Caco-2 (cell line): ENCODE measurements around the gene SLC22A13. TPM values are rescaled to one million over a fixed set of nuclear protein-coding genes. Genes with fewer than 3 reads are reported as not detected.

ENCODE experiments used
- BruUV-seq: library from RNA; stranded (reverse); fragments of 400-500 nt; replicated peaks from 2 replicates; lab custom pipeline; 2021; lab: Mats Ljungman, UMichigan
- CTCF ChIA-PET: fragments of 300-600 bp; sonication (Branson Sonifier 250); formaldehyde crosslinking; loops from one replicate; lab custom pipeline; 2022; ENCODE audit warnings: antibody characterized with exemption; lab: Charles Lee
- POLR2A ChIA-PET: fragments of 300-600 bp; sonication (Branson Sonifier 250); formaldehyde crosslinking; loops from one replicate; lab custom pipeline; 2022; ENCODE audit warnings: antibody characterized with exemption; lab: Charles Lee
- DNase-seq, 2 experiments: peaks; one replicate each; pipeline versions ENCODE4 v3.0.0 to v3.0.0-alpha.2; 2020 to 2022
- H3K27me3 ChIP-seq: replicated peaks from 2 replicates; pipeline ENCODE4 v1.6.0; 2011; ENCODE audit warnings: low read length; ENCODE audit not compliant: control insufficient read depth, insufficient read depth
- H3K36me3 ChIP-seq: 2 replicates; pipeline ENCODE4 v1.5.1; 2011; ENCODE audit warnings: low read length; ENCODE audit not compliant: control insufficient read depth, insufficient read depth
- H3K4me1 ChIP-seq: fragments of 250-450 bp; sonication (Bioruptor Pico); 2 replicates; pipeline ENCODE4 v1.5.1; 2020; ENCODE audit warnings: mild to moderate bottlenecking
- H3K4me3 ChIP-seq: 2 replicates; pipeline ENCODE4 v1.5.1; 2011; ENCODE audit warnings: low read depth, mild to moderate bottlenecking, control low read depth, low read length
- H3K9me3 ChIP-seq: fragments of 250-450 bp; sonication (Bioruptor Pico); 2 replicates; pipeline ENCODE4 v1.5.1; 2020; ENCODE audit warnings: mild to moderate bottlenecking, moderate library complexity
- H3K27ac Mint-ChIP-seq: one replicate; pipeline ENCODE4 v1.8.0; 2022; ENCODE audit warnings: mixed read lengths; ENCODE audit not compliant: unreplicated experiment
- H3K27me3 Mint-ChIP-seq: one replicate; pipeline ENCODE4 v1.8.0; 2022; ENCODE audit warnings: mixed read lengths; ENCODE audit not compliant: insufficient read depth, unreplicated experiment
- H3K36me3 Mint-ChIP-seq: one replicate; pipeline ENCODE4 v1.8.0; 2022; ENCODE audit warnings: mild to moderate bottlenecking, mixed read lengths; ENCODE audit not compliant: insufficient read depth, unreplicated experiment
- H3K4me1 Mint-ChIP-seq: one replicate; pipeline ENCODE4 v1.8.0; 2022; ENCODE audit warnings: low read depth, mixed read lengths; ENCODE audit not compliant: unreplicated experiment
- H3K4me3 Mint-ChIP-seq: one replicate; pipeline ENCODE4 v1.8.0; 2022; ENCODE audit warnings: mild to moderate bottlenecking, moderate library complexity, mixed read lengths; ENCODE audit not compliant: unreplicated experiment
- H3K9me3 Mint-ChIP-seq: one replicate; pipeline ENCODE4 v1.8.0; 2022; ENCODE audit warnings: mixed read lengths; ENCODE audit not compliant: unreplicated experiment
- intact Hi-C: fragments of 100-400 bp; cut with micrococcal nuclease; formaldehyde crosslinking; loops from one replicate; pipeline ENCODE4 v1.10.0; 2022; ENCODE audit not compliant: unreplicated experiment
- total RNA-seq: library from RNA; stranded (reverse); gene quantifications from 2 replicates; pipeline ENCODE4 v1.2.3, GENCODE V29; 2022
- TF ChIP-seq, protein P1 (sequence below), 2 experiments: fragments of 200-600 bp in 1 of 2; IDR thresholded peaks; 1 replicate in 1 of 2; 2 replicates in 1 of 2; pipeline versions ENCODE4 v1.5.1 to v1.8.0; 2011 to 2022; ENCODE audit warnings: antibody characterized with exemption in 1 of 2, control low read depth in 1 of 2, inconsistent platforms in 1 of 2, low read depth in 1 of 2, low read length in 1 of 2, mild to moderate bottlenecking in 1 of 2, moderate library complexity in 1 of 2; ENCODE audit not compliant: insufficient read depth in 1 of 2, severe bottlenecking in 1 of 2, unreplicated experiment in 1 of 2

The SLC22A13 gene
- total RNA-seq, 1 experiment from 2014 or later: 0.36 TPM

DNA sequence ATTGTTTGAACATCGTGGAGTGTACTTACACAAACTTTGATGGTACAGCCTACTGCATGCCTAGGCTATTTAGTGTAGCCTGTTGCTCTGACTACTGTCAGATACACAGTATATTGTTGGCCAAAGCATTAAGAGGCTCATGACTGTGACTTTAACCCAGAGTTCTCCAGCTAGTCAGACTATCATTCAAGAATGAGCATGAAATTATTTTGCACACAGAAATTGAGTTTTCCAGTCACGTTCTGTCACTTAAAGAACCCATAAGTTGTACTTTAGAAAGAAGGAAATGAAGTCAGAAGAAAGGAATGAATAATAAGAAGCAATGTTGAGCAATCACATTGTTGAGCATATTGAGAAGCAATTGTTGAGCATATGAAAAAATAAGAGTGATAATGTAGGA, 37.6 kb upstream of the SLC22A13 start:
- Mint-ChIP-seq H3K27ac (no peak overlapping the region), H3K27me3 (no peaks in the 10 kb centered on the region), H3K36me3 (peaks cover 48% of the 10 kb centered on the region), H3K4me3 (no peak overlapping the region), H3K4me1 (no peaks in the 10 kb centered on the region), H3K9me3 (no peaks in the 10 kb centered on the region)
- CTCF ChIA-PET: no interaction called here
- Histone ChIP-seq H3K27me3 (no peaks in the 10 kb centered on the region), H3K4me3 (no peak overlapping the region), H3K4me1 (peaks cover 4% of the 10 kb centered on the region; the same call in 1 of the 2 replicates), H3K9me3 (no peaks in the 10 kb centered on the region), H3K36me3 (peaks cover 3% of the 10 kb centered on the region; the same call in 1 of the 2 replicates)
- intact Hi-C loops: no loop called here
- TF ChIP-seq, protein P1, sequence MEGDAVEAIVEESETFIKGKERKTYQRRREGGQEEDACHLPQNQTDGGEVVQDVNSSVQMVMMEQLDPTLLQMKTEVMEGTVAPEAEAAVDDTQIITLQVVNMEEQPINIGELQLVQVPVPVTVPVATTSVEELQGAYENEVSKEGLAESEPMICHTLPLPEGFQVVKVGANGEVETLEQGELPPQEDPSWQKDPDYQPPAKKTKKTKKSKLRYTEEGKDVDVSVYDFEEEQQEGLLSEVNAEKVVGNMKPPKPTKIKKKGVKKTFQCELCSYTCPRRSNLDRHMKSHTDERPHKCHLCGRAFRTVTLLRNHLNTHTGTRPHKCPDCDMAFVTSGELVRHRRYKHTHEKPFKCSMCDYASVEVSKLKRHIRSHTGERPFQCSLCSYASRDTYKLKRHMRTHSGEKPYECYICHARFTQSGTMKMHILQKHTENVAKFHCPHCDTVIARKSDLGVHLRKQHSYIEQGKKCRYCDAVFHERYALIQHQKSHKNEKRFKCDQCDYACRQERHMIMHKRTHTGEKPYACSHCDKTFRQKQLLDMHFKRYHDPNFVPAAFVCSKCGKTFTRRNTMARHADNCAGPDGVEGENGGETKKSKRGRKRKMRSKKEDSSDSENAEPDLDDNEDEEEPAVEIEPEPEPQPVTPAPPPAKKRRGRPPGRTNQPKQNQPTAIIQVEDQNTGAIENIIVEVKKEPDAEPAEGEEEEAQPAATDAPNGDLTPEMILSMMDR (IDR thresholded peaks at IDR 0.05; ENCODE audit: insufficient read depth in 1 of 2, low read depth in 1 of 2, low read length in 1 of 2, severe bottlenecking in 1 of 2, unreplicated experiment in 1 of 2): no peak
- BruUV-seq: no TSS peak
- no peak for DNase-seq
- POLR2A ChIA-PET: no interaction called here

DNA sequence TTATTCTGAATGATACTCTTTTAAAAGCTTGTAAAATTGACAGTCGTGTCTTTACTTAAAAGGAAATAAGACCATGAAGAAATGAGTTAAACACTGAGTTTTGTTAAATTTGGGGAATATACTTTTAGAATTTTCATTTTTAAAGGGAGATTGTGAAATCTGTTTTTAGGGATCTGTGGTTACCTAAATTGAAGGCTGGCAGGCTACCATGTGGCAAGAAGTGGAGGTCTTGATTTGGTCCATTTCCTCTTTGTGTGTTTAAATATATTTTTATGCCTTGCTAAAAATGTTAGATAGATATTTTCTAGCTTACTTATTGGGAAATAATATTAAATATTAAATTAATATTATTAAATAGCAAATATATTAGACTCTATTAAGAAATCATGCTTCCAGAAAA, 36.6 kb upstream of the SLC22A13 start:
- TF ChIP-seq, protein P1 (IDR thresholded peaks at IDR 0.05; ENCODE audit: insufficient read depth in 1 of 2, low read depth in 1 of 2, low read length in 1 of 2, severe bottlenecking in 1 of 2, unreplicated experiment in 1 of 2): no peak
- Histone ChIP-seq H3K4me1 (peaks cover 5% of the 10 kb centered on the region; the same call in 1 of the 2 replicates), H3K4me3 (no peak overlapping the region), H3K27me3 (no peaks in the 10 kb centered on the region), H3K36me3 (peaks cover 3% of the 10 kb centered on the region; the same call in 1 of the 2 replicates), H3K9me3 (no peaks in the 10 kb centered on the region)
- ChIA-PET POLR2A (no interaction called here), CTCF (no interaction called here)
- Mint-ChIP-seq H3K4me3 (no peak overlapping the region), H3K36me3 (peaks cover 48% of the 10 kb centered on the region), H3K4me1 (no peaks in the 10 kb centered on the region), H3K27ac (no peak overlapping the region), H3K27me3 (no peaks in the 10 kb centered on the region), H3K9me3 (no peaks in the 10 kb centered on the region)
- intact Hi-C loops: no loop called here
- no peak for DNase-seq
- BruUV-seq: no TSS peak

DNA sequence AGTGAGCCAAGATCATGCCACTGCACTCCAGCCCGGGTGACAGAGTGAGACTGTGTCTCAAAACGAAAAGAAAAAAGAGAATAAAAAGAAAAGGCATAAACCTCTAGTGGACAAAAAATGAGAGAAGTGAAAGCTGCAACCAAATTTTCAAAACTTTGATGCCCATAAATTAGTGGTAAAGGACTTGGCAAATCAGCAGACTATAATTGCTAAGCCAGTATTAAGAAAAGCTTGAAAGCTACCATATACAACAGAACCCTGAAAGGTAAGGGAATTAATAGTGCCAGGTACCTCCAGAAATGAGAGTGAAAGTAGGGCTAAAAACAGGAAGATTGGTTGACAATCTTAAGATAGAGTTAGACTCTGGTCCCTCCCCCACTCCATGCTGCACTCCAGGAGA, 32.9 kb upstream of the SLC22A13 start:
- H3K36me3 ChIP-seq: 0 out of 2 replicates have a peak, but pooled peaks cover 3% of the 10 kb centered on the region
- Mint-ChIP-seq H3K9me3 (no peaks in the 10 kb centered on the region), H3K36me3 (peaks cover 52% of the 10 kb centered on the region)

More for the DNA sequence above, 32.9 kb upstream of the SLC22A13 start:
- CTCF ChIA-PET: no interaction called here
- intact Hi-C loops: no loop called here
- no peak overlapping the region for H3K4me3 Mint-ChIP-seq
- H3K27me3 ChIP-seq: no peaks in the 10 kb centered on the region
- H3K9me3 ChIP-seq: no peaks in the 10 kb centered on the region
- H3K4me3 ChIP-seq: no peak overlapping the region
- no peak overlapping the region for H3K27ac Mint-ChIP-seq
- TF ChIP-seq, protein P1 (IDR thresholded peaks at IDR 0.05; ENCODE audit: insufficient read depth in 1 of 2, low read depth in 1 of 2, low read length in 1 of 2, severe bottlenecking in 1 of 2, unreplicated experiment in 1 of 2): no peak
- no TSS peak for BruUV-seq
- no peak for DNase-seq
- peaks cover 27% of the 10 kb centered on the region for H3K4me1 ChIP-seq
- no peaks in the 10 kb centered on the region for H3K27me3 Mint-ChIP-seq
- POLR2A ChIA-PET: no interaction called here
- peaks cover 14% of the 10 kb centered on the region for H3K4me1 Mint-ChIP-seq
